ENCODE measurements around the gene KIRREL3. TPM values are rescaled to one million over a fixed set of nuclear protein-coding genes. Genes with fewer than 3 reads are reported as not detected.

The KIRREL3 gene
- total and polyA plus RNA-seq, 2 experiments from 2014 or later, result 16.1 to 35.6 TPM

GRCh38 chr11:126440276-126440675 is 560.3 kb downstream of the KIRREL3 start:
- no peaks in the 10 kb centered on the region for H3K9me3 ChIP-seq (ENCODE audit: low read depth)
- H3K36me3 ChIP-seq (ENCODE audit: low read depth), result no peaks in the 10 kb centered on the region
- H3K27ac ChIP-seq, result no peak overlapping the region
- H3K79me2 ChIP-seq (ENCODE audit: insufficient read depth), result no peaks in the 10 kb centered on the region
- no peaks in the 10 kb centered on the region for H3K9me2 ChIP-seq (ENCODE audit: insufficient read depth)
- in situ Hi-C loops (cut with MboI), result loop anchor here (25.0 kb wide), 1 partner anchor 897 kb away; no protein-coding TSS in a partner anchor
- no peak for DNase-seq
- H3K9ac ChIP-seq, result no peak overlapping the region
- no peaks in the 10 kb centered on the region for H3K4me1 ChIP-seq (ENCODE audit: insufficient read depth)
- no peak overlapping the region for H3K4me2 ChIP-seq (ENCODE audit: unreplicated experiment)
- H3K4me3 ChIP-seq, result no peak overlapping the region
- no peak overlapping the region for H2AFZ ChIP-seq
- H4K20me1 ChIP-seq (ENCODE audit: insufficient read depth), result no peaks in the 10 kb centered on the region
- H3F3A ChIP-seq (ENCODE audit: insufficient read depth), result 0 out of 2 replicates have a peak, but pooled peaks cover 5% of the 10 kb centered on the region
- H3K27me3 ChIP-seq (replicated peaks; ENCODE audit: insufficient read depth), result no peaks in the 10 kb centered on the region
- TF ChIP-seq EZH2phosphoT487 (IDR thresholded peaks at IDR 0.05; ENCODE audit: insufficient read depth, low read depth), result no peak
- TF ChIP-seq EZH2 (IDR thresholded peaks at IDR 0.05; ENCODE audit: insufficient read depth, poor library complexity, severe bottlenecking), result no peak
- 83% methylated on average over 22 of the region's 22 CpGs for WGBS, 2 experiments (ENCODE audit: low coverage in 1 of 2, low lambda C conversion rate in 2 of 2, missing lambda C conversion rate in 2 of 2)

- in situ Hi-C loops (cut with MboI), result loop anchor here (25.0 kb wide), 1 partner anchor 899 kb away; no protein-coding TSS in a partner anchor
- Histone ChIP-seq H3K4me1 (ENCODE audit: insufficient read depth) (no peaks in the 10 kb centered on the region), H2AFZ (no peak overlapping the region), H3K36me3 (ENCODE audit: low read depth) (no peaks in the 10 kb centered on the region), H3F3A (ENCODE audit: insufficient read depth) (0 out of 2 replicates have a peak, but pooled peaks cover 5% of the 10 kb centered on the region), H3K9ac (no peak overlapping the region), H3K4me2 (ENCODE audit: unreplicated experiment) (no peak overlapping the region), H3K79me2 (ENCODE audit: insufficient read depth) (no peaks in the 10 kb centered on the region), H3K4me3 (no peak overlapping the region), H3K9me2 (ENCODE audit: insufficient read depth) (no peaks in the 10 kb centered on the region), H4K20me1 (ENCODE audit: insufficient read depth) (no peaks in the 10 kb centered on the region), H3K27ac (no peak overlapping the region), H3K27me3 (replicated peaks; ENCODE audit: insufficient read depth) (no peaks in the 10 kb centered on the region), H3K9me3 (ENCODE audit: low read depth) (no peaks in the 10 kb centered on the region)
- WGBS, 2 experiments (ENCODE audit: low coverage in 1 of 2, low lambda C conversion rate in 2 of 2, missing lambda C conversion rate in 2 of 2), result 26 to 30% methylated on average over 5 of the region's 5 CpGs
- DNase-seq, result peak; percentile 57
- no peak for TF ChIP-seq EZH2 (IDR thresholded peaks at IDR 0.05; ENCODE audit: insufficient read depth, poor library complexity, severe bottlenecking)
- TF ChIP-seq EZH2phosphoT487 (IDR thresholded peaks at IDR 0.05; ENCODE audit: insufficient read depth, low read depth), result no peak
Measured at GRCh38 chr11:126438691-126439090, 561.9 kb downstream of the KIRREL3 start.

- H3K9me2 ChIP-seq (ENCODE audit: insufficient read depth), result no peaks in the 10 kb centered on the region
- H3K9me3 ChIP-seq (ENCODE audit: low read depth), result no peaks in the 10 kb centered on the region
- H3K4me3 ChIP-seq, result no peak overlapping the region
- H3K36me3 ChIP-seq (ENCODE audit: low read depth), result no peaks in the 10 kb centered on the region
- H3K27ac ChIP-seq, result no peak overlapping the region
- H3K79me2 ChIP-seq (ENCODE audit: insufficient read depth), result no peaks in the 10 kb centered on the region
- no peak overlapping the region for H3K4me2 ChIP-seq (ENCODE audit: unreplicated experiment)
- no peaks in the 10 kb centered on the region for H3K27me3 ChIP-seq (replicated peaks; ENCODE audit: insufficient read depth)
- TF ChIP-seq EZH2phosphoT487 (IDR thresholded peaks at IDR 0.05; ENCODE audit: insufficient read depth, low read depth) (no peak), EZH2 (IDR thresholded peaks at IDR 0.05; ENCODE audit: insufficient read depth, poor library complexity, severe bottlenecking) (no peak)
- in situ Hi-C loops (cut with MboI), result loop anchor here (25.0 kb wide), 1 partner anchor 899 kb away; no protein-coding TSS in a partner anchor
- peak; percentile 33 for DNase-seq
- H3K4me1 ChIP-seq (ENCODE audit: insufficient read depth), result no peaks in the 10 kb centered on the region
- H2AFZ ChIP-seq, result no peak overlapping the region
- 0 out of 2 replicates have a peak, but pooled peaks cover 5% of the 10 kb centered on the region for H3F3A ChIP-seq (ENCODE audit: insufficient read depth)
- H4K20me1 ChIP-seq (ENCODE audit: insufficient read depth), result no peaks in the 10 kb centered on the region
- no peak overlapping the region for H3K9ac ChIP-seq
- 20 to 27% methylated on average over 9 of the region's 9 CpGs for WGBS, 2 experiments (ENCODE audit: low coverage in 1 of 2, low lambda C conversion rate in 2 of 2, missing lambda C conversion rate in 2 of 2)
Measured at GRCh38 chr11:126438272-126438671, 562.3 kb downstream of the KIRREL3 start.

GRCh38 chr11:126437731-126438130 is 562.8 kb downstream of the KIRREL3 start:
- no peak for DNase-seq
- H3K27ac ChIP-seq, result no peak overlapping the region
- H3K4me2 ChIP-seq (ENCODE audit: unreplicated experiment), result no peak overlapping the region
- H3K79me2 ChIP-seq (ENCODE audit: insufficient read depth), result no peaks in the 10 kb centered on the region
- H3F3A ChIP-seq (ENCODE audit: insufficient read depth), result 0 out of 2 replicates have a peak, but pooled peaks cover 5% of the 10 kb centered on the region
- H3K4me1 ChIP-seq (ENCODE audit: insufficient read depth), result no peaks in the 10 kb centered on the region
- no peak overlapping the region for H2AFZ ChIP-seq
- TF ChIP-seq EZH2 (IDR thresholded peaks at IDR 0.05; ENCODE audit: insufficient read depth, poor library complexity, severe bottlenecking), result no peak
- no peak for TF ChIP-seq EZH2phosphoT487 (IDR thresholded peaks at IDR 0.05; ENCODE audit: insufficient read depth, low read depth)
- no peak overlapping the region for H3K9ac ChIP-seq
- in situ Hi-C loops (cut with MboI), result loop anchor here (25.0 kb wide), 1 partner anchor 900 kb away; no protein-coding TSS in a partner anchor
- H3K9me3 ChIP-seq (ENCODE audit: low read depth), result no peaks in the 10 kb centered on the region
- no peak overlapping the region for H3K4me3 ChIP-seq
- no peaks in the 10 kb centered on the region for H4K20me1 ChIP-seq (ENCODE audit: insufficient read depth)
- no peaks in the 10 kb centered on the region for H3K36me3 ChIP-seq (ENCODE audit: low read depth)
- no peaks in the 10 kb centered on the region for H3K27me3 ChIP-seq (replicated peaks; ENCODE audit: insufficient read depth)
- H3K9me2 ChIP-seq (ENCODE audit: insufficient read depth), result no peaks in the 10 kb centered on the region
- 100% methylated on average over 5 of the region's 5 CpGs for WGBS, 2 experiments (ENCODE audit: low coverage in 1 of 2, low lambda C conversion rate in 2 of 2, missing lambda C conversion rate in 2 of 2)
